SKM-1 (cell line): Measurements from ENCODE around the gene TBC1D3K.
"Not testable (repeated sequence)": the region's sequence is repeated elsewhere in the genome, so short reads cannot be mapped to it uniquely, and the experiment has no call there.

Experiments
- DNase-seq: peaks from one replicate; lab custom pipeline; 2025; ENCODE audit not compliant: unreplicated experiment; lab: John Stamatoyannopoulos, UW

Gene TBC1D3K

DNA sequence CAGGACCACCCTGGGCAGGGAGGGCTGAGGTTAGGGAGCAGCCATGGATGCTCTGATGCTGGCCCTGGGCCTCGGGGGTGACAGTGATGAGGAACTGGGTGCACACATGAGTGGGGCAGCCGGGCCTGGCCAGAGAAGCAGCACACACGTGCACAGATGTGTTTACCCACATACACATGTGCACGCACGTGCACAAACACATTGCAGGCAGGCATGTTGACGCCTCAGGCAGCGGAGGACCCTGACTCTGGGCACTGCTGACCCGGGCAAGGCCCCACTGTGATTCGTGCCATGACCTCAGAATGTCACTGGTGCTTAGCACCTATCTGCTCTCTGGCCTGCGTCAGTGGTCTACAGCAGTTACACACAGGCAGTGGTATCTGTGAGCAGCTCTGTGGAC is at the start of gene TBC1D3K:
TBC1D3K (plus strand) TSS at position 301 of the 400 bp plus-strand sequence. CDS start 1,585 bp downstream, outside the sequence.
- not testable (repeated sequence) for DNase-seq

DNA sequence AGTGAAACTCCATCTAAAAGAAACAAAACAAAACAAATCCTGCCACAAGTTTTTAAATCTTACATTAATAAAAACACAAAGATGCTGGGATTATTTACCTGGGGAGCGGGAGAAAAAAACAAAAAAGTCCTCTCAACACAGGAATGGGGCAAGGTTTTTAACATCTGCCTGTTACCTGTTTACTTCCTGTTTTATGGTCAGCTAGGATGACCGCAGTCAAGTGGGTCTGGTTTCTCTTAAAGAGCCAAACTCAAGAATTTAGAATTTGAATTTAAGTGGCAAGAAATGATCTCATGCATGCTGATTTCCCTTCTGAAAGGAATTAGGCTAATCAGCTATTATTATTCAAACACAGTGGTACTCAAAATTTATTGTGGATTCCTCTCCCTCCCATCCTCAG is 39.7 kb upstream of the TBC1D3K start:
- DNase-seq = peak; percentile 13

DNA sequence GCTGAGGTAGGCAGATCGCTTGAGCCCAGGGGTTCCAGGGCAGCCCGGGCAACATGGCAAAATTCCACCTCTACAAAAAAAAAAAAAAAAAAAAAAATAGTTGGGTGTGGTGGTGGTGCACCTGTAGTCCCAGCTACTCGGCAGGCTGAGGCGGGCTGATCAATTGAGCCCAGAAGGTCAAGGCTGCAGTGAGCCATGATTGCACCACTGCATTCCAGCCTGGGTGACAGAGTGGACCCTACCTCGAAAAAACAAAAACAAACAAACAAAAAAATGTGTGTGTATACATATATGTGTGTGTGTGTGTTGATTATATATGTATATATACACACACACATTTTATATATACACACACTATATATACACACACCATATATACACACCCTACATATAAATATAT is 39.1 kb upstream of the TBC1D3K start:
- no peak for DNase-seq

DNA sequence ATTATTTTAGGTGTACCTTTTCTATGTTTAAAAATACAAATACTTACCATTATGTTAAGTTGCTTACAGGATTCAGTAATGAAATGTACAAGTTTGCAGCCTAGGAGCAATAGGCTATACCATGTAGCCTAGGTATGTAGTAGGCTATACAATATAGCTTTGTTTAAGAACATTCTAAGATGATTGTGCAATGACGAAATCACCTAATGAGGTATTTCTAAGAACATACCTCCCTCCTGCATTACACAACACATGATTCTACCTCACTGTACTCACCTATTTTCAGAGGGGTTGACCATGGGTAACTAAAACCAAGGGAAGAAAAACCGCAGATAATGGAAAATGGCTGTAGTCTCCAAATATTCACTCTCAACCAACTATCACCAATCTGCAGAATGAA is 35.3 kb upstream of the TBC1D3K start:
- DNase-seq = no peak

DNA sequence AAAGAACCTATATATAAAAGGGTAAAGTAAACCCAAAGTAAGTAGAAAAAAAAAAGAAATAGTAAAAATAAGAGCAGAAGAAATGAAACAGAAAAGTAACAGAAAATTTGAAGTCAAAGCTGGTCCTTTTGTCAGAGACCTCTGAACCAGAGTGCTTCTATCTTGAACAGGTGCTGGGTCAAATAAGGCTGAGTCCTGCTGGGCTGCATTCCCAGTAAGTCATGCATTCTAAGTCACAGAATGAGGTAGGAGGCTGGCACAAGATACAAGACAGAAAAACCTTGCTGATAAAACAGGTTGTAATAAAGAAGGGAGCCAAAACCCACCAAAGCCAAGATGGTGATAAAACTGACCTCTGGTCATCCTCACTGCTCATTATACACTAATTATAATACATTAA is 27.3 kb upstream of the TBC1D3K start:
- not testable (repeated sequence) for DNase-seq
